ENCODE measurements around the gene GTPBP2.

GRCh38 chr6:43674291-43674690 lies 45.2 kb upstream of the GTPBP2 start:
- no peak for TF ChIP-seq CTCF (IDR thresholded peaks at IDR 0.05 in 2 of 3, conservative IDR thresholded peaks at IDR 0.05 in 1 of 3; ENCODE audit: control insufficient read depth in 2 of 3, extremely low read depth in 1 of 3, insufficient read depth in 1 of 3, low read depth in 3 of 3, low read length in 3 of 3)
- TF ChIP-seq, protein P1, sequence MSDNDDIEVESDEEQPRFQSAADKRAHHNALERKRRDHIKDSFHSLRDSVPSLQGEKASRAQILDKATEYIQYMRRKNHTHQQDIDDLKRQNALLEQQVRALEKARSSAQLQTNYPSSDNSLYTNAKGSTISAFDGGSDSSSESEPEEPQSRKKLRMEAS (IDR thresholded peaks at IDR 0.05; ENCODE audit: low read depth, low read length): no peak
- no peak for TF ChIP-seq POLR2A (IDR thresholded peaks at IDR 0.05; ENCODE audit: low read depth, low read length)
- TF ChIP-seq RCOR1 (conservative IDR thresholded peaks at IDR 0.05; ENCODE audit: low read depth, low read length): no peak
- TF ChIP-seq SP1 (IDR thresholded peaks at IDR 0.05; ENCODE audit: low read depth, low read length): no peak
- TF ChIP-seq CHD1 (IDR thresholded peaks at IDR 0.05; ENCODE audit: low read depth, low read length): no peak
- TF ChIP-seq, protein P2, sequence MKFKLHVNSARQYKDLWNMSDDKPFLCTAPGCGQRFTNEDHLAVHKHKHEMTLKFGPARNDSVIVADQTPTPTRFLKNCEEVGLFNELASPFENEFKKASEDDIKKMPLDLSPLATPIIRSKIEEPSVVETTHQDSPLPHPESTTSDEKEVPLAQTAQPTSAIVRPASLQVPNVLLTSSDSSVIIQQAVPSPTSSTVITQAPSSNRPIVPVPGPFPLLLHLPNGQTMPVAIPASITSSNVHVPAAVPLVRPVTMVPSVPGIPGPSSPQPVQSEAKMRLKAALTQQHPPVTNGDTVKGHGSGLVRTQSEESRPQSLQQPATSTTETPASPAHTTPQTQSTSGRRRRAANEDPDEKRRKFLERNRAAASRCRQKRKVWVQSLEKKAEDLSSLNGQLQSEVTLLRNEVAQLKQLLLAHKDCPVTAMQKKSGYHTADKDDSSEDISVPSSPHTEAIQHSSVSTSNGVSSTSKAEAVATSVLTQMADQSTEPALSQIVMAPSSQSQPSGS (IDR thresholded peaks at IDR 0.05; ENCODE audit: low read length): no peak
- TF ChIP-seq ZNF274 (IDR thresholded peaks at IDR 0.05; ENCODE audit: insufficient read depth, insufficient read length): no peak
- no peak for TF ChIP-seq TARDBP (IDR thresholded peaks at IDR 0.05; ENCODE audit: borderline replicate concordance)
- TF ChIP-seq, protein P3, sequence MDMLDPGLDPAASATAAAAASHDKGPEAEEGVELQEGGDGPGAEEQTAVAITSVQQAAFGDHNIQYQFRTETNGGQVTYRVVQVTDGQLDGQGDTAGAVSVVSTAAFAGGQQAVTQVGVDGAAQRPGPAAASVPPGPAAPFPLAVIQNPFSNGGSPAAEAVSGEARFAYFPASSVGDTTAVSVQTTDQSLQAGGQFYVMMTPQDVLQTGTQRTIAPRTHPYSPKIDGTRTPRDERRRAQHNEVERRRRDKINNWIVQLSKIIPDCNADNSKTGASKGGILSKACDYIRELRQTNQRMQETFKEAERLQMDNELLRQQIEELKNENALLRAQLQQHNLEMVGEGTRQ (IDR thresholded peaks at IDR 0.05; ENCODE audit: borderline replicate concordance, low read depth, low read length): no peak
- no peak for TF ChIP-seq FOXK2 (IDR thresholded peaks at IDR 0.05)
- TF ChIP-seq POLR2AphosphoS5 (IDR thresholded peaks at IDR 0.05; ENCODE audit: low read length): no peak

All from GM12878 (cell line).